ENCODE results near the gene TLDC2.
"Not testable (repeated sequence)": the region's sequence is repeated elsewhere in the genome, so short reads cannot be mapped to it uniquely, and the experiment has no call there.

The TLDC2 gene

DNA sequence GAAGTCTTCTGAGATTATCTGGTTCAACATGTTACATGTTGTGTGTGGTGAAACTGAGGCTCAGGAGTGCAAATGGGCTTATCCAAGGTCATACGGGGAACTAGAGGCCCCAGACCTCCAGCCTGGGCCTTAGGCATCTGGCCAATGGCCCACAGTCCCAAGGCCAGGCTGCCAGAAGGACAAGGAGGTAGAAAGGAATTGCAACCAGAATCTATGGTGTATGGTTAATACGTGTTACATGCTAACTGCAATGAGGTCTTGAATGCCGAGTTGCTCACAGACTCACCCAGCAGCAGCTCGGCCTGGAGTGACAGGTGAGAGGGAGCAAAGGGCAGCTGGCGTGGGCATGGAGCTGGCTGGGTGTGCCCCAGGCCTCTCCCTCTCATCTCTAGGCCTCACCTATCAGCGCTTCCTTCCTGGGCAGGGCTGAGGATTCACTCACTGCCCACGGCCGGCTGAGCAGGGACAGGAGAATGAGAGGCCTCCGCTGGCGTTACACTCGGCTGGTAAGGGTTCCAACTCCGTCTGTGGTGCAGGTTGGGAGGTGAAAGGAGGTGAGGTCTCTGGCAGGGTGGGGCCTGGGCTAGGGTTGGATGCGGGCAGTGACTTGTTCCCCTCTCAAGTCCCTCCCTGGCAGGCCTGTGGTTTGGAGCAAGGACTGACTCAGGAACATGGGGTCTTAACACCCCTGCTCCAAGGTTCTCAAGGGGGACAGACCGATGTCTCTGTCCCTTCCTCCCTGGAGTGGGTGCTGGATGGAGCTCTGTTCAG is at the start of gene TLDC2:
Gene TLDC2 (plus strand): TSS at position 437 of the 771 bp plus-strand sequence. CDS start 37 bp downstream, at position 474.
- DNase-seq (ENCODE audit: low read depth) = no peak

DNA sequence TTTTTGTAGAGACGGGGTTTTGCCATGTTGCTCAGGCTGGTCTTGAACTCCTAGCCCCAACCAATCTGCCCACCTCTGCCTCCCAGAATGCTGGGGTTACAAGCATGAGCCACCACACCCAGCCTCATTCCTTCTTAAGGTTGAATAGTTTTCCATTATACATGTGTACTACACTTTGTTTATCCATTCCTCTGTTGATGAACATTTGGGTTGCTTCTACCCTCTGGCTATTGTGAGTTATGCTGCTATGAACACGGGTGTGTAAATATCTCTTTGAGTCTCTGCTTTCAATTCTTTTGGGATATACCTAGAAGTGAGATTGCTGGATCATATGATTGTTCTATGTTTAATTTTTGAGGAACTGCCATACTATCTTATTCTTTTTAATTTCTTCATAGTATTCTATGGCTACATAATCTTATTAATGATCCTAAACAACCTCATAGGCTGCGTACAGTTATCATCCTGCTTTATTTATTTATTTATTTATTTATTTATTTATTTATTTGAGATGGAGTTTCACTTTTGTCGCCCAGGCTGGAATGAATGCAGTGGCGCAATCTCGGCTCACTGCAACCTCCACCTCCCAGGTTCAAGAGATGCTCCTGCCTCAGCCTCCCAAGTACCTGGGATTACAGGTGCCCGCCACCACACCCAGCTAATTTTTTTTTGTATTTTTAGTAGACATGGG is 49.2 kb upstream of the TLDC2 start:
- DNase-seq (ENCODE audit: low read depth) = no peak

- DNase-seq (ENCODE audit: low read depth) = no peak
Measured at GRCh38 chr20:36827541-36828279, 48.2 kb upstream of the TLDC2 start.

GRCh38 chr20:36830791-36831691 is 44.9 kb upstream of the TLDC2 start:
- no peak for DNase-seq (ENCODE audit: low read depth)

DNA sequence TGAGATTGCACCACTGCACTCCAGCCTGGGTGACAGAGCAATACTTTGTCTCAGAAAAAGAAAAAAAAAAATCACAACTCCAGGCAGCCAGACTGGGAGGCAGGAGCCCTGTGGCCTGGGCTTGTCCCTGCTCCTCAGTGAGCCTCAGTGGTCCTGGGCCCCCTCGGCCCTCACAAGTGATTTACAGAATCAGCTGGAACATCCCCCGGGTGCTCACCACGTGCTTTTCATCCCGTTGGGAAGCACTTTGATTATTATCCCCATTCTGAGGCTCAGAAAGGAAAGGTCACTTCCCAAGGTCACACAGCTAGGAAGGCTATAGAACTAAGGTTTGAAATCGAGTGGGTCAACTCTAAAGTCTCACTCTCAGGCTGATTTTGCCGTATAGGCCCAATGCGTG is 43.1 kb upstream of the TLDC2 start:
- no peak for DNase-seq (ENCODE audit: low read depth)

- DNase-seq (ENCODE audit: low read depth) = no peak
Measured at GRCh38 chr20:36833275-36834020, 42.5 kb upstream of the TLDC2 start.

- no peak for DNase-seq (ENCODE audit: low read depth)
Measured at GRCh38 chr20:36835025-36835424, 40.9 kb upstream of the TLDC2 start.

GRCh38 chr20:36835453-36836198 is 40.3 kb upstream of the TLDC2 start:
- DNase-seq (ENCODE audit: low read depth) = peak; percentile 57

DNA sequence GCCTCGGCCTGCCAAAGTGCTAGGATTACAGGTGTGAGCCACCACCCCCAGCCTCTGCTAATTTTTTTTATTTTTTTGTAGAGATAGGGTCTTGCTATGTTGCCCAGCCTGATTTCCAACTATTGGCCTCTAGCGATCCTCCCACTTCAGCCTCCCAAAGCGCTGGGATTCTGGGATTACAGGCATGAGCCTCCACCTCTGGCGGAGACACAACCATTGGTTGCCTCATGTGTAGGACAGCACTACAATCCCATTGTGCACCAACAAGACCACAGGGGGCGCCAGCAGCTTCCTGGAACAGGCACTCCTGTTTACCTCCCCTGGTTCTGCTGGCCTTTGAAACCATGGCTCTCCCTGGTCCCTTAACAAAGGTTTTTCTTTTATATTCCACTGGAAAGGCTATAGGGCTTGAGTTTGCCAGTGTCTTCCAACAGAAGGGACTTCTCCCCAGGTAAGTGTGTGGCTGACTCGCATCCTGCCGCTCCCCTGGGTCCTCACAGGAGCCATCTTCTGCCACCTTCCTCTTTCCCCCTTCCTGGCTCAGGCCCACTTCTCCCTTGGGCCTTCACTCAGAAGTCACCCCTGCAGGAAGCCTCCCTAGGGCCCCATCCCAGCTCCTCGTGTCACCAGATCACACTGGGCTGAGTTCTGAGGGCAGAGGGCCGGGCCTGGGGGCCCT is 39.2 kb upstream of the TLDC2 start:
- DNase-seq (ENCODE audit: low read depth) = no peak

GRCh38 chr20:36838376-36838775 is 37.6 kb upstream of the TLDC2 start:
- DNase-seq (ENCODE audit: low read depth) = not testable (repeated sequence)

DNA sequence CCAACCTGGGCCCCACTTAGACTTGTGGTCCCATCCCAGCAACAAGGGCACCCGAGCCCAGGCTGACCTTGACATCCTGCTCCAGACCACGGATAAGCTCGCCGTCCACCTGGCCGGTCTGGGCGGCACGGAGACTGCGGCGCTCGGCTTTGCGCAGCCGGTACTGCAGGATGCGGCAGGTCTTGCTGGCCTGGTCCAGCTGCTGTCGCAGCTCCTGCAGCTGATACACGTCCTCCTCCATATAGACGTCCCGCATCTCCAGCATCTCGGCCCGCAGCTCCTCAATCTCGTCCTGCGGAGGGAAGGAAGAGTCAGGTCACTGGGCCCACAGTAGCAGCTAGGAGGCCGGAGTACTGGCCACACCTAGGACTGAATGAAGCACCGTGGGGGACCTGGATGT is 36.8 kb upstream of the TLDC2 start:
- DNase-seq (ENCODE audit: low read depth) = no peak

GRCh38 chr20:36841030-36841429 is 34.9 kb upstream of the TLDC2 start:
- DNase-seq (ENCODE audit: low read depth) = not testable (repeated sequence)

DNA sequence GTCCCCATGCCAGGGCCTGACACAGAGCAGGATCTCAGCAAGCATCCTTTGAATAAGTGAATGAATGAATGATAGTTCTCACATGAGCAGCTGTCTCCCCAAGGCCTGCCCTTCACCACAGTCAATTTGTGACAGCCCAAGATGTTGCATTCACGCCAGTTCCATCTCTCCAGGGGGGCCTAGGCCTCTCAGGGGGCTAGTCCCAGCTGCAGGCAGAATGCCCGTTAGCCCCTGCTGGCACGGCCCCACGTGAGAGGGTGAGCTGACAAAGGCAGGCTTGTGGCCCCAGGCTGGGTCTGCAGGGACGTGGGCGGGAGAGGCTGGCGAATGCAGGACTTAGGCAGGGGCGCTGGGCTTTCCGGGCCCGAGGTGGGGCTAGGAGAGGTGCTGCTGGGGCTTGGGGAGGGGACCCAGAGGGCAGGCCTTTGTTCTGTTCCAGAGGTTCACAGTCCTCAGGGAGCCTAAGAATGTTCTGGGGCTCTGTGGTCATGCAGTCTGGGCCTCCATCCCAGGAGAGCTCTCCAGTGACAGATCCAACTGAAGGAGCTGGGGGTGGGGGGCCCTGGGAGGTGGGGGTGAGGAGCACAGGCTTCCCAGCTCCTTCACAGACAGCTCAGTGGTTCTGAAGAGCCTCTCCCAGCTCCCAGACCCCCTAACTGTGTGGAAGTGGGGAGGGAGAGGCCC is 30.5 kb upstream of the TLDC2 start:
- no peak for DNase-seq (ENCODE audit: low read depth)

GRCh38 chr20:36847009-36847709 is 28.8 kb upstream of the TLDC2 start:
- DNase-seq (ENCODE audit: low read depth) = no peak

GRCh38 chr20:36847710-36848040 is 28.3 kb upstream of the TLDC2 start:
- no peak for DNase-seq (ENCODE audit: low read depth)

GRCh38 chr20:36848078-36848660 is 27.8 kb upstream of the TLDC2 start:
- no peak for DNase-seq (ENCODE audit: low read depth)

DNA sequence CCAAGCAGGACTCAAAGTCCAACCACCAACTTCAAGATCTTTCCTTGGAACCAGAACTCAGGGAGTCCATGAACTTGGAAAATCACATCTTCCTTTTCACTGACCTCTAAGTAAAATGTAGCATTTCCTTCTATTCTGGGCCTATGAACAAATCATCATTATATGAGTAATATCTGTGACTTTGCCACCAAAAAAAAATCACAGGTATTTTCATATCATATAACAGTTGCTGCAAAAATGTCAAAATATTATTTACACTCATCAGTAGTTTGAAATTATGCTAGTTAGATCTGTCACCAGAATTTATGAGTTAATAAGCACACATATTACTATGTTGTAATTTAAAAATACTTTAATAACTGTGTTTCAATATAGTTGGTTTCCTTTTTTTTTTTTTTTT is 27.3 kb upstream of the TLDC2 start:
- no peak for DNase-seq (ENCODE audit: low read depth)

- no peak for DNase-seq (ENCODE audit: low read depth)
Measured at GRCh38 chr20:36849333-36850065, 26.4 kb upstream of the TLDC2 start.

Data from activated gamma-delta T cell treated with anti-CD3 and anti-CD28 coated beads, Interleukin-2, amount 50 U/mL, for 16 hours (primary cell).